Measurements from ENCODE around the gene MARCHF4.
"Not testable (repeated sequence)": the region's sequence is repeated elsewhere in the genome, so short reads cannot be mapped to it uniquely, and the experiment has no call there.

The MARCHF4 gene

DNA sequence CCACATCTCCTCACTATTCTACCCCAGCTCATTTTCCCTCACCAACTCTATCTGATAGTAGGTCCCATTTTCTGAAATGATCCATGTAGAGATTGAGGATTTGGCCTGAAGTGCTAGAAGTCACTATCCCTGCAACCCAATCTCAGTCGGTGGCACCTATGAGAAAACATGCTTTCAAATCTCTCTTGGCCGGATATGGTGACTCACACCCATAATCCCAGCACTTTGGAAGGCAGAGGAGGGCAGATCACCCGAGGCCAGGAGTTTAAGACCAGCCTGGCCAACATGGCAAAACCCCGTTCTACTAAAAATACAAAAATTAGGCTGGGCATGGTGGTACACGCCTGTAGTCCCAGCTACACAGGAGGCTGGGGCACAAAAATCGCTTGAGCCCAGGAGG is 19.1 kb upstream of the MARCHF4 start:
- no peak for DNase-seq

DNA sequence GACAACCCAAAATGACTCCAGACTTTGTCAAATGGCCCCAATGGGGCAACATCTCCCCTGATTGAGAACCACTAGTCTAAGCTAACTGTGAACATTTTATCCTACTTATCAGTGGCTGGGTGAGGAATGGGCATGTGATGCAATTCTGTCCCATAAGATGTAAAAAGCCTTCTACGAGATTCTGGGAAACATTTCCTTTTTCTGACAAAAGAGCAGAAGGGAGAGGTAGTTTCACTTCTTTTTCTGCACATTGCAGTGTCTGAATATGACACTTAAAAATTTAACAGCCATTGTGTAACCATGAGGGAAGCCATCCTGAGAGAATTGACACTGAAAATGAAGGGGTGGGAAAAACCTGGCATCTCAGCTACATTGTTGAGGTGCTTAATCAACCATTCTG is 17.3 kb upstream of the MARCHF4 start:
- no peak for DNase-seq

DNA sequence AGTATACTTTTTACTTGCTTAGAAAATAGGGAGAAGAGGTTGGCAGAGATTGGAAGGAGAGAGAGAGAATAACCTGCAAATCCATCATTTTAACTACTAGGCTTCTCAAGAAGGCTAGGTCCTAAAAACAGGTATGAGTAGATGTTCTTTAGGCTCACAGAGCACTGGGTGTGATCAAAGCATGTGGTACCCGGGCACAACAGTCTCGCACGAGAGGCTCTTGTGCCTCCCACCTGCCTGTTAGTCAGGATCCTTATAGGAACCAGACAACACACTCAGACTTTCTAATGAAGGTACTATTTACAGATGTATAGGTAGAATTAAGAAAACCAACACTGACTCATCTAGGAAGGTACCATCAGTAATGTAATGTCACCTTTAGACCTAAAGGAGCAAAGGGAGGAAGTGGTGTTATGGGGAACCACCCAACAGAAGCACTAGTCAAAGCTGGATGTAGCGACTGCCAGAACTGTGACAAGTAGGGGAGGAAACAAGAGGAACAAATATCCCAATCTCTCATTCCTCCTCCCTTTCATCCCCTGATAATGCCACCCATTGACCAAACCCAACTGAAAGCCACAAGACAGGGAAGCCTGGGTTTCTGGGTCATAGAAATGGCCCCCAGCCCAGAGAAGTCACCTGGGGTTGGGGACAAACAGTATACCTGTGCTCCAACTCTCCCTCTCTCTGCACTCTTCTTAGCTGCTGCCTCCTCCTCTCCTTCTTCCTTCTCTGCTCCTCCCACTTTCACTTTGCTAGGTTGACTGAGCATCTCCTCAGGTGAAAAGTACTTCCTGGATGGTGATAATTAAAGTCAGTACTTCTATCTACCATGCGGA is 16.0 kb upstream of the MARCHF4 start:
- DNase-seq, result no peak

DNA sequence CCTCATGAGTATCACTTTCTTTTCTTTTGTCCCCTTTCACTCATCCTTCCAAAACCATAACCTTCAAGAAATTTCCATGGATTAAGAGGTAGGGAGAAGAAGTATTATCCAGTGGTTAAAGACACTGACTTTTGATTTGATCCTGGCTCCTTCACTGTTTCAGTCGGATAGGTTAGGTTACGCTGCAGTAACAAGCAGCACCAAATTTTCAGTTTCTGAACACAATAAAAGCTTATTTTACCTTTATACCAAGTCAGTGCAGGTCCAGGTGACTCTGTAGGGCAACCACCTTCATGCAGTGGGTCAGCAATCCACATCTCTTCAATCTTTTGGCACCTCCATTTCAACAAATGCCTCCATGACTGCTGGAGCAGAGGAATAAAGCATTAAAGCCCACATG is 15.0 kb upstream of the MARCHF4 start:
- DNase-seq, result no peak

DNA sequence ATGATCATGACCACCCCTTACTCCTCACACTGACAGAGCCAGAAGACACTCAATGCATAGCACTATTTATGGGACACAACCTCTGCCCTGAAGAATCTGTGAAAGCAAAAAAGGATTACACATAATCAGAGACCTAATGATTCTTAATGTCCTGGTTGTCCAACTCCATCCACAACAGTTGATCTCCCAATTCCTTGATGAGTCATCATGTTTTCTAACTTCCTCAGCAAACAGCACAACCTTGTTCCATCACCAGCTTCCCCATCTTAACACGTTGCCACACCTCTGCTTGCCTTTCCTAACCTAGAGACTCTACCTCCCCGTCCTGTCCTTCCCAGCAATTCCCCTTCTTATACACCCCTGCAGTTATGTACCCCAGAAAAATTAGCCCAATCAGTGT is 13.2 kb upstream of the MARCHF4 start:
- DNase-seq, result no peak

DNA sequence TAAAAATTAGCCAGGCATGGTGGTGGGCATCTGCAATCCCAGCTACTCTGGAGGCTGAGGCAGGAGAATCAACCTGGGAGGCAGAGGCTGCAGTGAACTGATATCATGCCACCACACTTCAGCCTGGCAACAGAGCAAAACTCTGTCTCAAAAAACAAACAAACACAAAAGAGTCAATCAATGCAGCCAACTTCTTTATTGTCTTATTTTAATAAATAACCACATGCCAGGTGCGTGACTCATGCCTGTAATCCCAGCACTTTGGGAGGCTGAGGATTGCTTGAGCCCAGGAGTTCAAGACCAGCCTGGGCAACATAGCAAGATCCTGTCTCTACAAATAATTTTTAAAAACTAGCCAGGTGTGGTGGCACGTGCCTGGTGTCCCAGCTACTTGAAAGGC is 12.1 kb upstream of the MARCHF4 start:
- not testable (repeated sequence) for DNase-seq

DNA sequence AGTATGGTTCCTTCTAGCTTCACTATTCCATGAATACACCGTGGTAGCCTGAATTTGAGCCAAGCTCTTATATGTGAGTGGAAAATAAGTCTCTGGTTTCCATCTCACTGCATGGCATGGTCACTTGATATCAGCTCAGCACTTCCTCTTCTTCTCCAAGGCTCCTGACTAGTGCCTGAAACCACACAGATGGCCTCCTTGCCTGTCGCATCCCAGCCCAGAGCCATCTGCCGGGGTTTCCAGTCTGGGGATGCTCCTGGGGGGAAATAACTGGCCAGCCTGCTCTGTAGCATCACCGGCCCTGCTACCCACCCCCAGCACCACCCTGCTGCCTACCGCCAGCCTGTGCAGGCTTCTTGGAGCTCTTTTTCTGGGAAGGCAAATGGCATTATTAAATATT is 7.7 kb upstream of the MARCHF4 start:
- no peak for DNase-seq

DNA sequence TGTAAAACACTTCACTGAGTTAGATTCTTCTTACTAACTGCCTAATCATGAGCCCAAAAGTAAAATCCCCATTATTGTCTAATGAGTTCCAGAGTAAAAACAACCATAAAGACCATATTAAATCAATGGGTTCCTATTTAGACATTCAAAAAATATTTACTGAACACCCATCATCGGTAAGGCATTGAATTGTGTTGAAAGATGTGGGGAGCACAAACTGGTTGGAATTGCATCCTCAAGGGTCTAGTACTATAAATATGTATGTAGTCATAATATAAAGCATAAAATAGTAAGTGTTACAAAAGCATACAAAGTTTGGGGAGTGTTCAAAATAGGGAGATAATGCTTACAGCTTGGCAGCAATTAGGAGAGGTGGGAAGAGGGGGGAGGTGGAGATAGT is 3.0 kb upstream of the MARCHF4 start:
- DNase-seq, result no peak

DNA sequence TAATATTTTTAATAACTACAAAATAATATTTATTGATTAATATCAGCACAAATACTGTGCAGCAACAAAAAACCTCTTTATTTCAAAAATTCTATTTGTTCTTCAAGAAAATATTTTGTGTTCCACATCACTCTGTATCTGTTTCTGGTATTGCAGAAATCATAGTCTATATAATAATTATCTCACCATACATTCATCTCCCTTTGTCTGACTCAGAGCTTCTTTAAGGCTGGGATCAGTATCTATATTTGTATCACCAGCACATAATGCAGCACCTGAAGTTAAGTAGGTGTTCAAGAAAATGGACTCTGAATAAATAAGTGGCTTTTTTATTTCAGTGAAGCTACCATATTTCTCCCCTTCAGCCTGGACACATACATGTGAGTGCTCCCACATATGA is 1.6 kb upstream of the MARCHF4 start:
- DNase-seq, result no peak

DNA sequence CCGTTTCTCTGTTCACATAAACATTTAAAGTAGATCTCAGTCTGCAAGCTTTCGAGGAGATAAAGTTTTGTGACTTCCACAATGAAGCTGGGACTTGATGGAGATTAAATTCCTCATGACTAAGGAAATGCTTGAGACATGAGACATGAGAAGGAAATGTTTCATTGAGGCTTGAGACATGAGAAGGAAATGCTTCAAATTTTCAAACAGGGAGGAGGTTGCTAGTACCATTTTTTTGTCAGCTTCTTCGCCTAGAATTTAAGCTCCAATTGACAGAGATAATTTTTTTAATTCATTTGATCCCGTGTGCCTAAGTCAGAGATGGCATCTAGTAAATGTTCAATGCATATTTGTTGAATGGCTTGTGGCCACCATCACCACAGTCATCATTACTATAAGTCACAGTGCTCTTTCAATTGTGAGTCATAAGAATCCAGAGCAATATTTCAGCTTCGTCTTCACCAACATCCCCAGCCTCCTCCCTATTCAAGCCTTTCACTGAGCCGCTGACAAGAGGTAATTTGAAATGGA is 543 bp upstream of the MARCHF4 start:
- no peak for DNase-seq

DNA sequence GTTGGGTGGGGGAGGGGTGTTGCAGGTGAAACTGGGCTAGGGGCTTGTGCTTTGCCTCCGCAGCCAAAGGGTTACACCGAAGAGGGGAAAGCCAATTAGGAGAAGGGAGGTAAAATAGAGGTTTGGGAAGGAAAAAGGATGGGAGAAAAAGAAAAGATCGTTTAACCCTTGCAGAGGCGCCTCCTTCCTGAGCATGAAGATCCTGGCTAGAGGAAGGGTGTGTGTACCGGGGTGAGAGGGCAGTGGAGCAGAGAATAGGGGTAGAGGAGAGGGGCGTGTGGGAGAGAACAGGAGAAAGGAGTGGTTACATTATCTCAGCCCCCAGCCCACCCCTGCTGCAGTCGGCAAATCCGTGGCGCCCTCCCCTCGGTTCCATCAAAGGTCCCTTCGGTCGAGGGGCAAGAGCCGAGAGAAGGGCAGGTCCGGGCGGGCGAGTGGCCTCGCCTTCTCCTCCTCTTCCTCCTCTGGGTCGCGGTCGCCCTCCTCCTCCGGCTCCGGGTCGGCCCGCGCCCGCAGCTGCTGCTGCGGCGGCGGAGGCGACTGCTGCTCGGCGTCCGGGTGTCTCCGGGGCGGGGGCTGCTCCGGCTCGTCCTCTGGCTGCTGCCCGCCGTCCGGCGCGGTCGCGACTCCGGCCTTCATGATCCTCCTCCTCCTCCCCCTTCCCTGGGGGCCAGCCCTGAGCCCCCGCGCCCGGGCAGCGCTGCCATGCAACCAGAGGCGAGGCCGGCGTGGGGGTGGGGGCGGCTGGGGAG is 1.1 kb downstream of the MARCHF4 start:
- DNase-seq, result no peak

DNA sequence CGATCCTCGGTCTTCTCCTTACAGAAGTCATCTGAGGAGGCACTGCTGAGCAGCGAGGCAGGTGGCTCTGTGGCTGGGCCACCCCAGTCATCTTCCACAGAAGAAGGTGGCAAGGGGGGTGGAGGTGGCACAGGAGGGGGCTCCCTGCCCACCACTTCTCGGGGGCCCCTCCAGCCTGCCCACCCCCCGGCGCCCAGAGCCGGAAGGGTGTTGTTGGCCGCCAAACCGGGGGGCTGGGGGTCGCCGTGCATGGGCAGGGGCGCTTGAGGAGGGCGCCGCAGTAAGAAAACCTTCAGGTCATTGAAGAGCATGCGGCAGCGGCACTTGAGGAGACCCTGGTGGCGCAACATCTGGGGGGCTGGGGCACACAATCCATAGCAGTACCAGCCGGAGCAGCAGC is 2.5 kb downstream of the MARCHF4 start:
- no peak for DNase-seq

DNA sequence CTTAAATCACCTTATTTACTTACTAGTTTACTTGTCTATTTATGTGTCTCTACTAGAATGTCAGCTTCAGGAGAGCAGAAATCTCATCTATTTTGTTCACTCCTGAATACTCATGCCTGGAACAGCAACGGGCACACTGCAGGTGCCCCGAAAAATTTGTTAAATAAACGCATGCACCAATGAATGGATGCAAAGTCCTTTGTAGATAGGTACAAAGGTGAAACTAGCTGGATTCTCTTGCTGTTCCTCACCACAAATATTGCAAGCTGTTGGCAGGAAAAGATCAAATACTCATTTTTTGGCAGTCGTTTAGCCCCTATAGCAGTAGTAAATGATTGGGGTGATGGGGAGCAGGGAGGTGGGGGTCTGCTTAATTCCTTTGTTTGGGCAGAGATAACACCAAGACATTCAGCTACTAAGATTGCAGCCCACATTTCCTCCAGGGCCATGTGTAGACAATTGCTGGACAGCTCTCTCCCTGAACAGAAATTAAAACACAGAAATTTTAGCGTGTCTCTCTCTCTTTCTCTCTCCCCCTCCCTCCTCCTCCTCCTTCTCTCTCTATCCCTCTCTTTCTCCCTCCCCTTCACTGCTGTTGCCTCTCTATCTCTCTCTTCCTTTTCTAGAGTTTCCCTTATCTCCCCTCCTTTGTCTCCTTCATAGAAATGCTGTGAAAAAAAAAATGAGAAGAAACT is 5.4 kb downstream of the MARCHF4 start:
- DNase-seq, result no peak

DNA sequence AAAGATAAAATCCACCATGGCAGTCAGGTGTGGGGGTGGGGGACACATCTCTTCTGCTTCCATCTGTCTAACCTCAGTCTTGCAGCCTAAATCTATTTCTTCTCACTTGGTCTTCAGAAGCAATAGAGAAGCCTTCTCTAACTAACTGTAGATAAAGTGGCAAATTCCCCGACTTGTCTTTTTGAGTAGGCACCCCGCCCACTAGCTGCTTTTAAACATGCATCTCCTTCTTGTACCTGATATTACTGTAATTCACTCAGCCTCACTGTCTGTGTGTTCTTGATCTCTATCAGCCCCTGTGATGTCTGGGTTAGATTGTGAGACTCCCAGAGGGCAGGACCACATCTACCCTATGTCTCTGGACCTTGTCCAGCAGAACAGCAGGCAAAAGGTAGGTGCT is 6.8 kb downstream of the MARCHF4 start:
- DNase-seq, result no peak

DNA sequence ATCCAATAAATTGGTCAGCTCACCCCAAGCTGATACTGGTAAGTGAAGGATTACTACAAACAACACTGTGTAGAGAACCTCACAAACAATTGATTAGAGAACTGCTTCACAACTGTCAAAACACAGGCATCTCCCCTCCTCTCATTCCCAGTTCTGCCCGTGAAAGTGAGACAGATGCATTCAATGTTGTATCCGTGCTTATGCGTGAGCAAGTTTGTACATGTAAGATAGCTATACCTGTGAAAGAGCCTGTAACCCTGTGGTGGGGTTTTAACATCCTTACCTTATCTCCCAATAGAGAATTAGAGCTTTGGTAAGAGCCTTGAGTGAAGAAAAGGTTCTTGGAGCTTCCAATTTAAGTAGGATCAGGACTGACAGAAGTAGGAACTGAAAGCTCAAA is 9.1 kb downstream of the MARCHF4 start:
- no peak for DNase-seq

DNA sequence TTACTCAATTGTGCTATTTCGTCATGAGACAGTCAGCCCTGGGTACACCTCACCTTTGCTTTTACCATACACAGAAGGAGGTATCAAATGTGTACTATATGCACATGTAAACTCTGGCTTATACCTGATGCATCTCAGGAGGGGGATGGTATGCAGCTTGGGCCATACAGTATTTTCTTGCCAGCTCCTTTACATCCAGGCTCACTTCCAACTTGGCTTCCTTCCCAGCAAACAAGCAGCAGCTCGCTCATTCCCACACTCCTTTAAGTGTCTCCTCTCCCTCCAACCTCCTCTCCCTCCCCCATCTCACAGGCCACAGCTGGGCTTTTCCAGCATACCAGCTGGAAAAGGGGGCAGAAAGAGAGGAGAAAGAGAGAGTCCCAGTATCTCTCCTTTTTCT is 9.6 kb downstream of the MARCHF4 start:
- no peak for DNase-seq

DNA sequence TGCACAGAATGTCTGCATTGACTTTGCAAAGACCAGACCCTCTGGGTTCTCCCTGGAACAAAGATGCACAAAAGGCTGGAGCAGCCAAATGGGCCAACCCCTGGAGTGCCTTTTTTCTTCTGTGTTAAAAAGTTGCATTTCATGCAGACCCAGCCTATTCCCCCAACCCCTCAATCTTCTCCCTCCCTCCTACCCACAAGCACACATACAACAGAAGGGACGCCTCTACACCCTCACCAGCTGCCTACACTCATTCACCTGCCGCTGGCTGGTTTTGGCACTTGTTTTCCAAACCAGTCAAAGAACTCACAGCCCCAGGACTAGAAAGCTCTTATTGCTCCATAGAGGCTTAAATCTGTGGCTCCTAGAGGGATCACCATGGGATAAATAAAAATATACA is 16.6 kb downstream of the MARCHF4 start:
- no peak for DNase-seq

DNA sequence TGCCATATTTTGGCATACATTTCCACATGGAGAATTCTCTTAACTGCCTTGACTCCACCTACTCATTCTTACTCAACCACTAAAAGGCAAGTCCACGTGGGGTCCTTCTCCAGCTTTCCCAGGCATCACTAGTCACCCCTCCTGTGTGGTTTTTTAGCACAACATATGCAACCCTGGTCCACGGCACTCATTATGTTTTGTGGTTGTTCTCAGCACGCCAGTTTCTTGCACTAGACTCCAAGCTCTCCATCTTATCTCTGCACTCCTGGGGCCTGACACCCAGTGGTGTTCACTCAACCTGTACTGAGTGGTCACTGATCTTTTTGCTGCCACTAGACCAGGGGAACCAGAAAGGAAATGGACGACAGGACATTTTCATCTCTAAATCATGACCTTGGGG is 18.0 kb downstream of the MARCHF4 start:
- DNase-seq, result no peak

DNA sequence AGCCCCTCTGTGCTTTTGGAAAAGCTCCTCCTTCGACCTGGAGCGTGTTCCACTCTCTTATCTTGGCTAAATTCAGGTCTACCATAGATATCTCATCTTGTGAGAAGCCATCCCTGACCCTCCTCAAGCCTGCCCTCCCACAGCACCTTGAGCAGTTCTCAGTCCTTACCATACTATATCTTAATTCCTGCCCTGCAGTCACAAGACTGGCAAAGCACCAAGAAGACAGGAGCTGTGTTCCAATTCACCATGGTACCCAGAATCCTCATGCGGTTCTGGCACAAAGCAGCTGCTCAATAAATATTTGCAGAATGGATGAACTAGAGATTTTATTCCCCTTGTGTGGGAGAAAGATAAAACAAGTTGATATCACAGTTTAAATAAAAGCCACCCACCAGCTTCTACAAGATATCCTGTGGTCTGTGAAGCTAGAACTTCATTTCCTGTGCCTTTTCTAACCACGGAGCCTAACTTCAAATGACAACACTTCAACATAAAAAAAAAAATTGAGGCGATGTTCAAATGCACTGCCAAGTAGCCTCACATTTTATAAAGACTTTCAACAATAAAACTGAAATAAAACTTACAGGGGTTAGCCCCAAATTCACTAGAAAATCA is 19.5 kb downstream of the MARCHF4 start:
- no peak for DNase-seq

DNA sequence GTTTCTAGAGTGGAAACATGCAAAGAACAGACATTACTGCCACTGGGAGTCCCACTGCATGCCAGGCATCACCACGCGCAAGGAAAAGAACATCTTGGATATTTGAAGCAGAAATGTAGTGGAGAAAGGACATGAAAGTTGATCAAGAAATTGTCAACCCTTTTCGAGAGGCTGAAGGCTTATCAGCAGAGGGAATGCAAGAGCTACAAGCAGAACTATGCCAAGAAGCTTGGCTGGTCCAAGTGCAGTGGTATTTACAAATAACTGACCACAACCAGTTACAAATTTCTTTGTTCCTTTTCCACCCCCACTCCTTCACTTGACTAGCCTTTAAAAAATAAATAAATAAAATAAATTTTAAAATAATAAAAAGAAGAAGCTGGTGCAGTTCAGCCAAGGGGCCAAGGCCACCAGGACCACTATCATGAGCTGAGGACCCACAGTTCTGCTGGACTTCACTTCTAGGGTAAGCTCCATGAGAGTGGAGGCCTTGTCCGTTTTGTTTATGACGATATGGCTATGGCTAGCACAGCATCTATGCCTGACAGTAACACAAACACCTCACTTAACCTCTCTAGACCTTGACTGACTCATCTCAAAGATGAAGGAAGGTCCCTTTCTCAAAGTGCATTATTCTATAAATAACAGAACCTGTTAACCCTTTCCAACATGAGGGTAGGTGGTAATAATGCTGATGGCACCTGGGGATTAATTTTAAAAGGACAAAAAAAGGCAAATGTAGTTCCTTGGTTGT is 20.9 kb downstream of the MARCHF4 start:
- no peak for DNase-seq

DNA sequence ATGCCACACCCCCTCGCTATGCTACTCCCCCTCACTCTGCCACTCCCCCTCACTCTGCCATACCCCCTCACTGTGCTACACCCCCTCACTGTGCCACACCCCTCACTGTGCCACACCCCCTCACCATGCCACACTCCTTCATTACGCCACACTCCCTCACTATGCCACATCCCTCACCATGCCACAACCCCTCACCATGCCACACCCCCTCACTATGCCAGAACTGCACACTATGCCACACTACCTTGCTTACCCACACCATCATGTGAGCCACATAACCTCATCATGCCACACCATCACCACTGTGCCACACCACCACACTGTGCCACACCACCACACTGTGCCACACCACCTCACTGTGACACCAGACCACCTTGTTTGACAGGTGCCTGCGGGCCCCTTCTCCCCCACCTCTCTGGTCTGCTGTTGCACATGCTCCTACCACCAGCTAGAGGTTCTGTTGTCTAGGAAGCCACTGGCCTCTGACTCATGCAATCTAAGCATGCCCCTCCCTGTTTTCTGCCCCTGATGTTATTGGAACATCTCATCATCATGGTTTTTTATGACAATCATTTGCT is 22.0 kb downstream of the MARCHF4 start:
- no peak for DNase-seq

DNA sequence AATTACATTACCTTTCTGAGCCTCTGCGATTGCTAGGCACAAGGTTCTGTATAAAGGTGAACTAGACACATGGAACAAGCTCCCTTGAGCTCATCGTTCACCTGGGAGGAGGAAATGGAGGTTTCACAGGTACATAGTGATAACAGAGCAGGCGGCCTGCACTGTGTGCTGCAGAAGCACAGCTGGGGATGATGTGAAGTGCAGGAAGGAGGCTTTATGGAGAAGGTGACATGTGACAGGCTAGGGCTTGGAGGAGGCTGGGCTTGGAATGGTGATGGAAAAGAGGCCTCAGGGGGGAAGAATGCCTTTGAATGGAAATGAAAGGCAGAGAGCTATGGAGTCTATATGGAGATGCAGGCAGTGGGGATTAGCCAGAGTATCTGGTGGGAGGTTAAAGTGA is 22.9 kb downstream of the MARCHF4 start:
- DNase-seq, result peak; percentile 32
